Measurements from ENCODE around the gene CDH4. TPM values are rescaled to one million over a fixed set of nuclear protein-coding genes. Genes with fewer than 3 reads are reported as not detected.

CDH4 gene
- total and polyA plus RNA-seq, 9 of the 15 experiments (the other 6 are each of a cell fraction or from before 2014, with no cell fraction given): 0.04 TPM; not detected in 8

- TF ChIP-seq, protein P1, sequence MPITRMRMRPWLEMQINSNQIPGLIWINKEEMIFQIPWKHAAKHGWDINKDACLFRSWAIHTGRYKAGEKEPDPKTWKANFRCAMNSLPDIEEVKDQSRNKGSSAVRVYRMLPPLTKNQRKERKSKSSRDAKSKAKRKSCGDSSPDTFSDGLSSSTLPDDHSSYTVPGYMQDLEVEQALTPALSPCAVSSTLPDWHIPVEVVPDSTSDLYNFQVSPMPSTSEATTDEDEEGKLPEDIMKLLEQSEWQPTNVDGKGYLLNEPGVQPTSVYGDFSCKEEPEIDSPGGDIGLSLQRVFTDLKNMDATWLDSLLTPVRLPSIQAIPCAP (CRISPR knock-in tag; IDR thresholded peaks at IDR 0.05; ENCODE audit: borderline replicate concordance): no peak
Measured at GRCh38 chr20:61679473-61679872, 427.4 kb downstream of the CDH4 start (continued).

- DNase-seq (ENCODE audit: extremely low read depth in 1 of 4, low spot score in 3 of 4): no peak
- Histone ChIP-seq H3K27ac (ENCODE audit: extremely low read depth, low read depth, low read length) (no peak overlapping the region), H3K9me1 (ENCODE audit: control insufficient read depth, insufficient read depth, low read length) (no peaks in the 10 kb centered on the region), H3K4me2 (ENCODE audit: insufficient read depth, low read length) (no peak overlapping the region), H3K4me3 (no peak overlapping the region), H3K27me3 (ENCODE audit: control insufficient read depth in 2 of 2, insufficient read depth in 2 of 2, low read length in 2 of 2) (peaks cover 12 to 21% of the 10 kb centered on the region in 2 experiments; a peak in 4 of 5 replicates), H3K79me2 (ENCODE audit: control insufficient read depth, insufficient read depth, low read length) (no peaks in the 10 kb centered on the region), H3K9me3 (replicated peaks; ENCODE audit: control insufficient read depth, insufficient read depth, low read depth, low read length) (no peaks in the 10 kb centered on the region), H4K20me1 (replicated peaks; ENCODE audit: control insufficient read depth, insufficient read depth, low read length) (no peaks in the 10 kb centered on the region; the same call in 1 of the 2 replicates), H3K9ac (ENCODE audit: insufficient read depth in 1 of 2, low read depth in 2 of 2, low read length in 2 of 2) (no peak overlapping the region), H3K4me1 (replicated peaks in 1 of 2; ENCODE audit: control insufficient read depth in 2 of 2, insufficient read depth in 2 of 2, low read length in 2 of 2) (no peaks in the 10 kb centered on the region), H3K36me3 (ENCODE audit: control insufficient read depth, insufficient read depth, low read length) (no peaks in the 10 kb centered on the region), H2AFZ (ENCODE audit: low read depth, low read length) (no peak overlapping the region)
- CTCF ChIA-PET (ENCODE audit: low intra/inter-chr PET ratio): no interaction called here
- BruUV-seq (replicated peaks): no TSS peak
- FAIRE-seq: no peak
- no peak for TF ChIP-seq NCOR1 (IDR thresholded peaks at IDR 0.05)
- no peak for TF ChIP-seq NBN (IDR thresholded peaks at IDR 0.05; ENCODE audit: low read depth)
- TF ChIP-seq, protein P2, sequence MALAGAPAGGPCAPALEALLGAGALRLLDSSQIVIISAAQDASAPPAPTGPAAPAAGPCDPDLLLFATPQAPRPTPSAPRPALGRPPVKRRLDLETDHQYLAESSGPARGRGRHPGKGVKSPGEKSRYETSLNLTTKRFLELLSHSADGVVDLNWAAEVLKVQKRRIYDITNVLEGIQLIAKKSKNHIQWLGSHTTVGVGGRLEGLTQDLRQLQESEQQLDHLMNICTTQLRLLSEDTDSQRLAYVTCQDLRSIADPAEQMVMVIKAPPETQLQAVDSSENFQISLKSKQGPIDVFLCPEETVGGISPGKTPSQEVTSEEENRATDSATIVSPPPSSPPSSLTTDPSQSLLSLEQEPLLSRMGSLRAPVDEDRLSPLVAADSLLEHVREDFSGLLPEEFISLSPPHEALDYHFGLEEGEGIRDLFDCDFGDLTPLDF (CRISPR knock-in tag; IDR thresholded peaks at IDR 0.05): no peak
- no peak for TF ChIP-seq ZNF444 (CRISPR knock-in tag; IDR thresholded peaks at IDR 0.05)
- TF ChIP-seq ZNF561 (CRISPR knock-in tag; conservative IDR thresholded peaks at IDR 0.05): no peak
- TF ChIP-seq ZBTB1 (CRISPR knock-in tag; IDR thresholded peaks at IDR 0.05; ENCODE audit: borderline replicate concordance, low read depth): no peak
- TF ChIP-seq, protein P3, sequence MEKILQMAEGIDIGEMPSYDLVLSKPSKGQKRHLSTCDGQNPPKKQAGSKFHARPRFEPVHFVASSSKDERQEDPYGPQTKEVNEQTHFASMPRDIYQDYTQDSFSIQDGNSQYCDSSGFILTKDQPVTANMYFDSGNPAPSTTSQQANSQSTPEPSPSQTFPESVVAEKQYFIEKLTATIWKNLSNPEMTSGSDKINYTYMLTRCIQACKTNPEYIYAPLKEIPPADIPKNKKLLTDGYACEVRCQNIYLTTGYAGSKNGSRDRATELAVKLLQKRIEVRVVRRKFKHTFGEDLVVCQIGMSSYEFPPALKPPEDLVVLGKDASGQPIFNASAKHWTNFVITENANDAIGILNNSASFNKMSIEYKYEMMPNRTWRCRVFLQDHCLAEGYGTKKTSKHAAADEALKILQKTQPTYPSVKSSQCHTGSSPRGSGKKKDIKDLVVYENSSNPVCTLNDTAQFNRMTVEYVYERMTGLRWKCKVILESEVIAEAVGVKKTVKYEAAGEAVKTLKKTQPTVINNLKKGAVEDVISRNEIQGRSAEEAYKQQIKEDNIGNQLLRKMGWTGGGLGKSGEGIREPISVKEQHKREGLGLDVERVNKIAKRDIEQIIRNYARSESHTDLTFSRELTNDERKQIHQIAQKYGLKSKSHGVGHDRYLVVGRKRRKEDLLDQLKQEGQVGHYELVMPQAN (IDR thresholded peaks at IDR 0.05; ENCODE audit: borderline replicate concordance): no peak
- TF ChIP-seq, protein P4, sequence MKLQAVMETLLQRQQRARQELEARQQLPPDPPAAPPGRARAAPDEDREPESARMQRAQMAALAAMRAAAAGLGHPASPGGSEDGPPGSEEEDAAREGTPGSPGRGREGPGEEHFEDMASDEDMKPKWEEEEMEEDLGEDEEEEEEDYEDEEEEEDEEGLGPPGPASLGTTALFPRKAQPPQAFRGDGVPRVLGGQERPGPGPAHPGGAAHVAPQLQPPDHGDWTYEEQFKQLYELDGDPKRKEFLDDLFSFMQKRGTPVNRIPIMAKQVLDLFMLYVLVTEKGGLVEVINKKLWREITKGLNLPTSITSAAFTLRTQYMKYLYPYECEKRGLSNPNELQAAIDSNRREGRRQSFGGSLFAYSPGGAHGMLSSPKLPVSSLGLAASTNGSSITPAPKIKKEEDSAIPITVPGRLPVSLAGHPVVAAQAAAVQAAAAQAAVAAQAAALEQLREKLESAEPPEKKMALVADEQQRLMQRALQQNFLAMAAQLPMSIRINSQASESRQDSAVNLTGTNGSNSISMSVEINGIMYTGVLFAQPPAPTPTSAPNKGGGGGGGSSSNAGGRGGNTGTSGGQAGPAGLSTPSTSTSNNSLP (IDR thresholded peaks at IDR 0.05; ENCODE audit: borderline replicate concordance, low read depth, low read length): no peak
- TF ChIP-seq SFPQ (IDR thresholded peaks at IDR 0.05; ENCODE audit: low read depth, low read length): no peak
- no peak for TF ChIP-seq ZNF121 (CRISPR knock-in tag; conservative IDR thresholded peaks at IDR 0.05)
- no peak for TF ChIP-seq RBM25 (IDR thresholded peaks at IDR 0.05; ENCODE audit: low read depth, low read length, severe bottlenecking)
- ATAC-seq: no peak
- intact Hi-C loops (cut with micrococcal nuclease) (no loop called here), in situ Hi-C loops (cut with MboI) (no loop called here)
- POLR2A ChIA-PET: interaction anchor here (0.5 to 0.6 kb wide), 2 partner anchors 15 to 68 kb away, joined by 3 read pairs; no protein-coding TSS in a partner anchor
- 2% methylated on average over 6 of the region's 7 CpGs for WGBS (ENCODE audit: insufficient coverage, low coverage, missing lambda C conversion rate)
Measured at GRCh38 chr20:61680096-61680495, 428.0 kb downstream of the CDH4 start.
